Amniotic epithelial cell (primary cell): Measurements from ENCODE around the gene DGKB.

ENCODE experiments used
- DNase-seq: peaks from one replicate; pipeline ENCODE4 v3.0.0-alpha.2; 2010; ENCODE audit warnings: low read depth

The DGKB gene

DNA sequence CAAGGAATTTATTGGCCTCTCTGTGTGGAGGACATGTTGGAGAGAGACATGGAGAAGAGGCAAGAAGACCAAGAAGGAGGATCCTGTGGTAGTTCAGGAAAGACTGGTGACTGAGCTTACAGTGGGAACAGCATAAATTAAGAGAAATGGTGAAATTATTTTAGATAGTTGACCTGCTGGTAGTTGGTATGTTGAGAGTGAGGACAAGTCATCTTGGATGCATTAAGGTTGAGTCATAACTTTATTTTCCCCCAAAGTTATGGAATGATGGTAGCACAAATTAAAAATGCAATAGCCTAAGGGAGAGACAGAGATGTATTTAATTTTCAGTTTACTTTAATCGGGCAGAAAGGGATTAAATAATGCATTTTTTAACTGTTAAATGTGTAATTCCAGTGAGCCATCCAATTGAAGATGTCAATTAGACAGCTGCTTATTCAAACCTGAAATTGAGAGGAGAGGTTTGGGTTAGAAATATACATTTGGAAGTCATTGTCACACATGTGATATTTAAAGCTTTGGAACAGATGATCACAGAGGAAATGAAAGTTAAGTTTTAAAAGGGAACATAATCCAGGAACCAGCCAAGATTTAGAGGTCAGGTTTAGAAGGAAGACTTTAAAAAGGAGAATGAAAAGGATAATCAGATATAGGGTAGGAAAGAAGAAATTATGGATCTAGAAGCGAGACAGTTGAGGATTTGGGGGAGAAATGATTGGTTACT lies 80.6 kb downstream of the DGKB start:
- DNase-seq, result no peak

DNA sequence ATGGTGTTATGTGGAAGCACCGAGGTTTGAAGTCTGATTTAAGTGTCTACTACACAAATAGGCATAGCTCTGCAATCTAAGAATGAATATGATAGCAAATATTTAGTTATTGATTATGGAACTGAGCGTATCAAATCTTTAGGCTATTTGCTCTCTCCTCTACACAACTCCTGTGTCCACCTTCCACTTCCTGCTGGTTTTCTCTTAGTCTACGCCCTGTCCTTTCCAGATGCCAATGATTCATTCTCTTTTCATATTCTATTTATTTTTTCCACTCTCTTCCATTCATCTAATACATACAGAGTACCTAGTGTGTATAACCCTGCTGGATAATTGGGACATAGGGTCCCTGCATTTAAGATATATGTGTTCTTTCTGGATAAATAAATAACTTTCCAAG lies 83.7 kb downstream of the DGKB start:
- no peak for DNase-seq

DNA sequence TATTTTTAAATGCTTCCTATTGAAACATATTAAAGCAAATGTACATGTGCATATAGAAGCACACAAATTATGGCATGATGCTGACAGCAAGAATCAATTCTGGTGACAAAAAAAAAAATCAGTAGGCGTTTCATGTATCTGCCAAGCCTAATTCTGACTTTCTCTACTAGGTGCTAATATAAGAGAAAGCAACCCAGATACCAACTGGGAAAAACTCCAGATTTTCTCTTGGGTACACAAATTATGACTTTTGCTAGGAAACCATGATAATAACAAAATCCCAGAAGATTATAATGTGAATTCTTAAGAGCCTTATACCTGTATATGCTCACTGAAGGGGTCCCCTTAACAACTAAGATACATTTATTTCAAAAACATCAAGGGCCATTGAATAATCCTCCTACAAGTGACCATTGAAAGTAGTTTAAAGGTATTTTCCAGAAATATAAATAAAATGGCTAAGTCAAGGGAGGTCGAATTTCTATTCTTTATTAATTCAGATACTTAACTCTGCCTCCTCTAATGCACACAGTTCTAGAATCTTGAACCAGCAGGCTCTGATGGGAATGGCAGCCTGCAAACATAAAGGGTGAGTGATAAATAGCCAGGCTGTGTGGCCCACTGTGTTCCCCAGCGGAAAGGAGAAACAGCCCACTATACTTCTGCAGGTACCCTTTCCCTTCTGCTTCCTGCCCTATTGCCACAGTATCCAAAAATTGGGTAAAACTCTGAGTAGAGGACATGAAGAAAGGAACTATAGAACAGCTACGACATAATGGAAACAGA lies 84.5 kb downstream of the DGKB start:
- DNase-seq, result no peak

DNA sequence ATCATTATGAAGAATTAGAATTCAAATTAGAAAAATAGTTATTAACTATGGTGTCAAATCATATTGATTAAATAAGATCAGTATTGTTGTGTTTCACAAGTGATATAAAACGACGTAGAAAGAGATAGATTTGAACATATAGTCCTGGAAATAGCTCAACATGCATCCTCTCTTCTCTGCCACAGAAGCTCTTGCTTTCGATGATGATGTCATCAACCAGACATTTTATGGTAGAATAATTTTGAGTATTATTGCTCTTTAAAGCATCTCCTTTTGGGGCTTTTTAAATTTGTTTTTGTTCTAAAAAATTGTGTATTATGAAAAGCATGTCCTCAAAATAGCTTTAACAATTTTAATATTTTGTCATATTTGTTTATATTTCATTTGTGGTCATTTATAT lies 95.0 kb downstream of the DGKB start:
- no peak for DNase-seq

DNA sequence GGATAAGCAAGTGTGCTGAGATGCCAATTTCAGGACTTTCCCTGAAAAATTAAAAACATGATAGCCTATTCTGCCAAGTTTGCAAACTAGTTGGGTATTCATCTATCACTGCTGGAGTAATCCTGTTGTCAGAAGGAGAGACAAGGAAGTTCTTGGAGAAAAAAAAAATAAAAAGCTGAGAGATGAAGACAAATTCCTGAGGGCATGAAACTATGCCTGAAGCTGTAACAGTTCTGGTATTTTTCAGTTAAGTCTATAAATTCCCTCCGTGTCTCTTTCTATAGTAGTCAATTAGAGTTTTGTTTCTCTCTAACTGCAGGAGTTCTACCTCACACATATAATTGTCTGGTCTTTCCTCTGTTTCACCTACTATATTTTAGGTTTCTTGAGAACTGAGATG lies 95.7 kb downstream of the DGKB start:
- DNase-seq, result peak; percentile 1

DNA sequence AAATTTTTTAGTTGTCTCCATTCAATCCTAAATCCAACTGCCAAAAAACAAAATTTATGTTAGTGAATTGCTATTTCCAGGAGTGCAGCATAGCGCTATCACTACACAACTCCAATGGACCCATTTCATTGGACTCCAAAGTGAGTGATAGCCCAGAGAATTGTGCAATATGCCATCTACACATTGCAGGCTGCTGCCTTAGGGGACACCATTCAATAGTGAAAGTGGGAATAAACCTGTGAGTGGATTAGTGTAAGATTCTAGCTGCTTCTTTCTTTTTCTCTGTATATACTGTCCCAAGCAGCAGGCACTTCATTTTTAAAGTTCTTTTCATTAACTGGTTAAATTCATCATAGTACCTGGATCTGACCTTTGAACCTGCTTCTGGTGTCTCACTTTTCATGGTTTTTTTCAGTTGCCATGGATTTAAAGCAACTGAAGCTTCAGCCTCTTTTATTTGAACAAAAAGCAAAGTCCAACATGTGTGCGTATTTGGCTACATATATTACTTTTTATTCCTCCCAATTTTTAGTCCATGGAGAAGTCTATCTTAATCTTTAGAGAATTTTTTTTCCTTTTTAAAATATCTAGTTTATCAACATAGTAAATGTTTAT lies 97.3 kb downstream of the DGKB start:
- DNase-seq, result no peak

DNA sequence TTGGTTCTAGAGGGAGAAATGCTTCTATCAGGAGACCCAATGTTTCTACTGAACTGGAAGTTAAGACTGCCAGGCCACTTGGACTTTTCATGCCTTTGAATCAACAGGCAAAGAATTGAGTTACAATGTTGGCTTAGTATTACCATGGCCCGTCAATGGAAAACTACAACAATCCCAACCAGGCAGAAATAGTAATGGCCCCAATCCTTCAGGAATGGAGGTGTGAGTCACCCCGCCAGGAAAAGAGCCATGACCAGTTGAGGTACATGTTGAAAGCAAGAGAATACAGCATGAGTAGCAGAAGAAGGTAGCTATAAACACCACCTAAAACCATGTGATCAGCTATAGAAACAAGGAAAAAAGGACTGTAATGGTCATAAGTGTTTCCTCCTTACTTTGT lies 101.9 kb downstream of the DGKB start:
- DNase-seq, result no peak

DNA sequence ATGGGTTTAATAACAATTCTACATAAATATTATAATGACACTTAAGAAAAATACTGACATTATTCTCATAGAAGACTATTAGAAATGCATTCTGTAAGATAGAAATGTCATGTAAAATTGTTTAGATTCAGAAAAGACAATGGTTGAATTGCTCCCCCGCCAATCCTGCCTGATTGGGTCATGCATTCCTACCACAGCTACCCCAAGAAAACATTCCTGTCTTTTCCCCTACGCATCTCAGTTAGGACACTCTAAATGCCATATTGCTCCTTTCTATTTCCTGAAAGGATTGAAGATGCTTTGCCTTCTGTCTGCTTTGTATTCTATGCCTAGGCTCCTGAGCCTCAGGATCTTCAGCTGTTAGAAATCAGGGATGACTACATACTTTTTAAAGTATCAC lies 109.4 kb downstream of the DGKB start:
- DNase-seq, result no peak

DNA sequence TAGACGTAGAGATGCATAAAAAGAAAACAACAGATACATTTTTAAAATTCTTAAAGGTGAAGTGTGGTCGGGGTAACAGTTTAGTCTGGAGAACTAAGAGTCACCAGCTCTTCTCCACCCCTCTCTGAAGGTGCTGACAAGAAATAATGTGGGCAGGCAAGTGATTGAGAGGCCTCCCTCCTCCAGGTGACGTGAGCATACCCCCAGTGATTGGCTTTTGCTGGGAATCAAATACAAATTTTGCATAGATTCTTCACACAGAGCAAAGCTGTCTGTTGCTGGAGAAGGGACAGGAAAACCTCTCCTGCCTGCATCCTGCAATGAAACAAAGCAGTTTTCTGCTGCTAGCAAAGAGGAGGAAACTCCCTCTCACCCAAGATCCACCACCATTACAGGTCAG lies 115.0 kb downstream of the DGKB start:
- no peak for DNase-seq

DNA sequence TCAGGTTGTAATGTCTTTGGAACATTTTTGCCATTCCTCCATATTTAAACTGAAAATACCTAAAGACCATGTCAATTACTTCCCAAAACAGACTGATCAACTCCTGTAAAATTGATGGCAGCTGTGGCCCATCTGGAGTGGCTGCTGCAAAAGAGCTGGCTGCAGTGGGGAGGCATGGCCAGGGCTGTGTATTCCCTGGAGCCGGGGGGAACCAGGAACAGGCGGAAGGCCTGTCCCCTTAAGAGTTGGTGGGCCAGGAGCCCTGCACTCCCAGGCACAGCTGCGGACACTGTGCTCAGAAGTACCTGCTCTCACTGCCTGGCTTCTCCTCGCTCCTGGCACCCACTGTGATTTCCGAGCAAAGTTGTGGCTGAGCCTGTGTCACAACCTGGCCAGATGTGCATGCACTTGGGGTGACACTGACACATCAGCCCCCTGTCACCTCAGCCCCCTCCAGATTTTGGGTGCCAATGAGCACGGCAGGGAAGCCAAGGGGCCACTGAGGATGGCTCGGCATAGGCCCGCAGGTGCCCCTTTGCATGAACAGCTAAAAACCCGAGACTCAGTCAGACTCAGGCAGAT lies 116.1 kb downstream of the DGKB start:
- no peak for DNase-seq

DNA sequence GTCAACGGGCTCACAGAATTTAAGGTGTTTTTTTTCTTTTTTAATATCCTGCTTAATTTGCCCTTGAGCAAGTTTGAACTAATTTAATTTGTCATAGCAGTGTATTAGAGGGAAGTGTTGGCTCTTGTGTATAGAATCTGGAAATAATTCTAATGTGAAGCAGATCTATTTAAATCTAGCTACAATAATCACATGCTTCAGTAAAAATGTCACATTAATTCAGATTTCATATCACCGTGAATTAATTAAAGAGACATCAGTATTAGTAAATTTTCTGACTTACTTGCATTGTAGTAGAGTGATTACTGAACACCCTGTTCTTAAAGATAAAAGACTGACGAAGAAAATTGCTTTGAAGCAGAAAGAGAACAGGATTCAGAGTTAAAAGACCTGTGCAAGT lies 124.7 kb downstream of the DGKB start:
- no peak for DNase-seq

DNA sequence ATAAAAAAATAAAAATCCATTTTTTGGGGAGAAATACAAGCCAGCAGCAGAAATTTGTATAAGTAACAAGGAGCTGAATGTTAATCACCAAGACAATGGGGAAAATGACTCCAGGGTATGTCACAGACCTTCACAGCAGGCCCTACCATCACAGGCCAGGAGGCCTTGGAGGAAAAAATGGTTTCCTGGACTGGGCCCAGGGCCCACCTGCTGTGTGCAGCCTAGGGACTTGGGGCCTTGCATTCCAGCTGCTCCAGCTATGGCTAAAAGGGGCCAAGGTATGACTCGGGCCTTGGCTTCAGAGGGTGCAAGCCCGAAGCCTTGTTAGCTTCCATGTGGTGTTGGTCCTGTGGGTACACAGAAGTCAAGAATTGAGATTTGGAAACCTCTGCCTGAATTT lies 126.3 kb downstream of the DGKB start:
- DNase-seq, result no peak

DNA sequence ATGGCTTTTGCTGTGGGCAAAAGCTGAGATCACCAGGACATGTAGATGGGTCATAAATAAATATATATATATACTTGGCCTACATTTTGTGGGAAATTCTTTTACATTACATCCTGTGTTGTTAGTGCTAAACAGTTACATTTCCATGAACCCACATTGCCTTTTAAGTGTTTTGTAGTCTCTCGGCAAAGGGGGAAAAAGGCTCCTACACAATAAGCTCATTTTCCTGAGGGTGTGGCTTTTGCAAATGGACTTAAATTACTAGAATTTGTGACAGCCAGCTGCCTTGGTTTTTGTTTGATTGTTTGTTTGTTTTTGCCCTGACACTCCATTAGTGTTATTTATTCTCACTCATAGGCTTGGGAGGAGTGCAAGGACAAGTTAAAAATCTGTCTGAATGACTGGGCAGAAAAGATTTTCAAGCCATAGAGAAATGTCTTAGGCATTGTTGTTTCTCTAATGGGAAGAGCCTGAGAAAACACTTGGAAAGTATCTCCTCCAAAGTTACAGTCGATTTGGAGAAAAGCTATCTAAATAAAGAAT lies 128.8 kb downstream of the DGKB start:
- no peak for DNase-seq

DNA sequence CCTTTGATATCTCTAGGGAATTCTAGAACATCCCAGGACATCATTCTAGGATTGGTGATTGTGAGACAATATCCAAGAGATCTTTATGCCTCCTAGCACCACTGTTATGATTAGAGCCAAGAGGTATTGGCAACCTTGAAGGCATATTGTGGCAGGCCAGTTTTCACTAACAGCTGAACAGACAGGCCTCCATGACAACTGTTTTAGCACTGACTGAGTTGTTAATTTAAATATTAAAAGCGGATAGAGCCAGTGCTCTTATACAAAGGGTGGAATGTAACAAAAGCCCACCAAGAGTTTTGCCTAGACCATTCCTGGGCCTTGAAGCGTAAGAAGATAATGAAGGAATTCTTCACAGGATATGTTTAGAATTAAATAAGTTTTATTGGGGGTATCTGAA lies 131.9 kb downstream of the DGKB start:
- no peak for DNase-seq

DNA sequence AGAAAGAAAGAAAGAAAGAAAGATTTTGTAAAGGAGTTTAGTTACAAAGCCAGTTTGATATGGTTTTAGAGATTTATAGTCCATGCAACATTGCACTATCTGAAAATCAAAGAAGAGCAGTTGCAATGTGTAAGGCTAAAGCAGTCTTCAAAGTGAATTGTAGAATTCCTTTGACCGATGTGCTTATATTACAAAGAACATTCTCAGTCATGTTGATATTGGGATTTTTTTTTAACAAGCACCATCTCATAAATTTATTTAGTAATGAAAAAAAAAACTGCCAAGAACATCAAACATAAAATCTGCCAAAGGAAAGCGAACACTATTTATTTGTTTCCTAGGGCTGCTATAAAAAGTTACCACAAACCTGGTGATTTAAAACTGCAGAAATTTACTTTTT lies 133.3 kb downstream of the DGKB start:
- no peak for DNase-seq

DNA sequence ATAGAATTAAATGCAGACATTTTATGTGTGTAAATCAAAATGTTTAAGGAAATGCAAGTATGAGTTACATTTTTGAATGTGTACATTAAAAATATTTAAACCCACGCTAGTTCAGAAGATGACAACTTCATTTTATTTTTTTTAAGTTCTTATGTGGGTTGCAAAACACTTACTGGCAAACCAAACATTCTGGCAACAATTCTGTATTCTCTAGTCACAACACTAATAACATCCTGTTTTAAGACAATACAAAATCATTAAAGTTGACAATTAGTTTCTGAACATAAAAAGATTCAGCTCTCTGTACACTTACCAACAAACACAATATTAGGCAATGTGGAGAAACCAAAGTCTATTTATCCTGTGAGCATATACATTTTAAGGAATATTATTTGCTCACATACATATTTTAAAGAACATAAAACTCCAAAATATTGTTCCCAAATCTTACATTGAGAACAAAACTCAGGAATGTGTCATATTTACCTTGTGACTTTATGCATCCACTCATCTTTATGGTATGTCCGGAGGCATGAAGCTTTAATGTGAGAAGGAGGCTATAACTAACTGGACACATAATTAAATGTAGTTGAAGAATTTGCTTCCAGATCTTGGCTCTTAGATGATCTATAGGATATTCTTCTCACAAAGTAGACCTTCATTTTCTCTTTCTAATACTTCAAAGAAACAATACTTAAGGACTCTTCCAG lies 134.7 kb downstream of the DGKB start:
- DNase-seq, result no peak

DNA sequence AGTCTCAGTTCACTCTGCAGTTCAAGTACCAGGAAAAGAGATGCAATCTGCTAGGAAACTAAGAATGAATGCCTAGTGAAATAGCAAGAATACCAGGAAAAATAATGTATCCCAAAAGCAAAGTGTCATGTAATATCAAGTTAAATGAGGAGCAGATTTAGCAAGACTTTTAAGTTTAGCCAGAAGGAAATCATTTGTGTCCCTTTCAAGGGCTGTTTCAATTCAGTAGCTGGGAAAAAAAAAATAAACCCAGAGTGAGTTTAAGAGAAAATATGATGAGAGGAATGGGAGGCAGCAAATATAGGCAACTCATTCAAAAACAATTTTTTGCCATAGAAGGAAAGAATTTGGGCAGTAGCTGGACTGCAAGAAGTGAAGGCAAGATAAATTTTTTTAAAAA lies 135.8 kb downstream of the DGKB start:
- DNase-seq, result no peak

DNA sequence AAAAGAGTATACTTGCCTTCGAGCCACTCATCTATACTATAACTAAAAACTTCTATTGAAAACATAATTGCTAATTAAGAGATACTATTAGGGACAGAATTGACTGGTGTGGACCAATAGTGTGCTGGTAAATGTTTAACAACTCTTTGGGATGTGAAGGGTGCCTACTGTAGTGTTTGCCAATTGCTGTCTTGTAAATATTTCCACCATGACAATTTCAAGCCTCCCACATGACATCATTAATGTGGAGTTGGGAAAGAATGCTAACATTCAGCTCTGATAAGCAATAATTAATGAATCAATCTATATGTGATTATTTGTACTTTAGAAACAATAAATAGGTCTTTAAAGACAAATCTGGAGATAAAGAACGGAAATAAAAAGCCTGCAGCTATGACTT lies 136.8 kb downstream of the DGKB start:
- no peak for DNase-seq

DNA sequence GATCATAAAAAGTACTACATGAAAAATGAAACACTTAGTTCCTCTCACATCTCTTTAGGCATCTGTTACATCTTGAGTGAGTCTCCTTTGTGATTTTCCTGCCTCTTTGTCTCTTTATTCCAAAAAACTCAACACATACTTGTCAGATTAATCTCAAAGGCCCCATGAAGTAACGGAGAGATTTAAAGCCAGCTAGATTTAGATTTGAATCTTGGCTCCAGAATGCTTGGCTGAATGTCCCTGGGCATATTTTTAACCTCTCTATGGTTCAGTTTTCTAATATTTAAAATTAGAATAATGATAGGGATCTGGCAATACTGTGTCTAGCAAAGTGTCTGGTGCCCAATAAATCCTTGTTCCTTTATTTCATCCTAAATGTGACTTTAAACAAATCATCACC lies 140.0 kb downstream of the DGKB start:
- DNase-seq, result no peak

DNA sequence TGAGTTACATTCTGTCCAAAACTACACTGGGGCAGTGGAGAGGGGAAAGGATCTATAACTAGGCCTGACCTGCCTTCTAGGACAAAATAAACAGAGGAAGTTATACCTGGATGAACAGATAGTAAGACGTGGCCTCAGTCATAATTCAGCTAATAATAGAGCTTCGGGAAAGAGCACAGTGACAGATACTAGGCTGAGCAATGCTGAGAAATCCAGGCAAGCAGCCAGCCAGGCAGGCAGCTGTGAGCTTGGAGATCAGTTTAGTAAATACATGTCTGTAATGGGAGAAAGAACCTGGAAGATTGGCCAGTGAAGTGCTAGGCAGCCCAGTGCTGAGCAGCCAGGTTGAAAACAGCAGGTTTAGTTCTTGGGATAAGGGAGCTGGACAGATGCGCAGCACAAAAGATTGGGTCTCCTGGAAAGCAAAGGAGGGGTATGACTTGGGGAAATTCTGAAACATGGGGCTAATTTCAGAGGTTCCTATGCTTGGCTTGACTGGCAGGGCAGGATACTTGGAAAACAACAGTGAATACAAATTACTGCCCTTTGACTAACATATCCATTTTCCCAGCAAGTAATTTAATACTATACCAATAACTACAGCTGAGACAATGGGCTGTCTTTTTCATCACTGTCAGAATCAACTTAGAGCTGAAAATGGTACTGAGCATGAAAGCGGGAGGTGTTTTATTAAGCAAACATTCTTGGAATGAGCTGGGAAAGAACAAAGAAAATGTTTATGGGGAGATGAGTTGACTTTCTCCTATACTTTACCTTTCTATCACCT lies 140.8 kb downstream of the DGKB start:
- DNase-seq, result peak; percentile 36

DNA sequence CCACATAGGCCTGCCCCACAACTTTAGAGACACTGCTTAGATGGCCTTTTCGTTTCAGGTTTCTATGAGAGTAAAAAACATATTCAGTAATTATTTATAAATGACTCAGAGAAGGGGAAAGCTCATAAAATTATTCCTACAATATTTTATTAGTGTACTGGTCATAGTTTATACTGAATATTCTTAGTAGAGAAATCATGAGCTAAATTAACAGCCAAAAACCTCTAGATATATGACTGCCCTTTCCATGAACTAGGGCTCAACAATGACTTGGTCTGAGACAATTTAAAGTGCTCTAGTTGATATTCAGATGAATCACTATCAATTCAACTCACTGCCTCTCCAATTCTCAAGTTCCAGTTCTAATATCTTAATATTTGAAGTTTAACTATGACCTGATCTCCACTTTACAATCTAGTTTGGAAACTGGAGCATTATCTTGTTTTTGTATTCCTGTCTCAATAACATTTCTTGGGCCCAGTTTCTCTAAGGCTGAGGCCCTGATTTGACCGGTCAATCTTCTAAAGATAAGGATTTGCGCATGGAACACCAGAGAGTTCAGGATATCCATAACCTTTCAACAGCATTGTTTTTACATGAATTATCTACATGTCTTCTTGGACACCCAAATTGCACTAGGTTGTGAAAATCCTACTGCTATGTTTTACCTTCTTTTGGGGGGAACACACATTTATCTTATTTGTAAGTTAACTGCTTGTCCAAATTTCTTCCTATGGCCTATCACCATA lies 141.6 kb downstream of the DGKB start:
- DNase-seq, result no peak
